Testis (tissue), 3 donors: ENCODE measurements around the gene ALAS1. TPM values are rescaled to one million over a fixed set of nuclear protein-coding genes. Genes with fewer than 3 reads are reported as not detected.

ENCODE experiments used
- DNase-seq: peaks from one replicate; pipeline ENCODE4 v3.0.0-alpha.2; 2019
- H3K27ac ChIP-seq, 2 donors: fragments of 200-600 bp; sonication (generic); one replicate each; pipeline ENCODE4 v1.5.1; 2019
- H3K27me3 ChIP-seq: fragments of 200-600 bp; sonication (generic); one replicate; pipeline ENCODE4 v1.5.1; 2019
- H3K36me3 ChIP-seq: fragments of 200-600 bp; sonication (generic); one replicate; pipeline ENCODE4 v1.5.1; 2017; ENCODE audit warnings: low read depth; ENCODE audit errors: missing control alignments
- H3K4me1 ChIP-seq: fragments of 200-600 bp; sonication (generic); one replicate; pipeline ENCODE4 v1.5.1; 2019
- H3K4me3 ChIP-seq, 2 donors: fragments of 200-600 bp; sonication (generic); one replicate each; pipeline ENCODE4 v1.5.1; 2017 to 2019
- H3K9me3 ChIP-seq: fragments of 200-600 bp; sonication (generic); one replicate; pipeline ENCODE4 v1.5.1; 2017
- POLR2A ChIP-seq: fragments of 450-650 bp; IDR thresholded peaks from one replicate; pipeline ENCODE4 v1.6.1; 2017; ENCODE audit warnings: antibody characterized with exemption, mild to moderate bottlenecking, moderate library complexity
- WGBS, 2 donors: methylation state at CpG; one replicate each; pipeline ENCODE4 v1.1.5; 2018; 5-methylcytosine and 5-hydroxymethylcytosine counted together
- intact Hi-C: fragments of 100-400 bp; cut with DNase I; formaldehyde crosslinking; loops from one replicate; pipeline ENCODE4 v1.15.1; 2023; ENCODE audit warnings: low total_unique reads
- polyA plus RNA-seq: library from polyadenylated mRNA; stranded (reverse); fragments of 350-450 nt; fragmentation: Illumina TruSeq; extraction: RNeasy Lipid Tissue Mini Kit (QIAGEN cat#74804); gene quantifications from one replicate; pipeline ENCODE4 v1.2.3, GENCODE V29; 2014; ENCODE audit warnings: low read depth, low replicate concordance; ENCODE audit not compliant: insufficient read depth
- total RNA-seq, 2 donors: library from RNA; depleted of rRNA; stranded (reverse); fragments of >200 nt; gene quantifications; one replicate each; pipeline ENCODE4 v1.2.3, GENCODE V29; 2016
- TF ChIP-seq, protein P1 (sequence below), 3 experiments: fragments of 450-650 bp in 2 of 3; fragments of 200-600 bp in 1 of 3; sonication (generic) in 1 of 3; IDR thresholded peaks; one replicate each; pipeline ENCODE4 v1.5.1; 2016 to 2019; ENCODE audit warnings: antibody characterized with exemption in 3 of 3, mild to moderate bottlenecking in 2 of 3, moderate library complexity in 1 of 3

ALAS1 gene
- total and polyA plus RNA-seq, 3 donors from 2014 or later, result 49.9 to 54.2 (median 51.4) TPM

DNA sequence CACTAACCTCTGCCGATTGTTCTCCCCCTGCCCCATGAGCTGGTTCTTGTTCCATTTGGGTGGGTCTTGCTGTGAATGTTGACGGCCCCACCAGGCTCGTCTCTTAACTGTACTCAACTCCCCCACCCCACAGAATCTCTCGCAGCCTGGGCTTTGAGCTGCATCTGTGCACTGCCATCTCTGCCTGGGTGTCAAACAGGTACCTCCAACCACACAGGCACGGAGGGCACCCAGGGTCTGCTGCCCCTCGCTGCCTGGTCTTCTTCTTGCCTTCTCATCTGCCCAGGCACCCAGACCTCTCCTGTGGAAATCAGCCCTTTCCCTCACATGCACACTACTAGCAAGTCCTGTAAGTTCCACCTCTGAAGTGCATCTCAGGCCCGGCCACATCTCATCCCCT is 17.4 kb downstream of the ALAS1 start:
- no peaks in the 10 kb centered on the region for H3K36me3 ChIP-seq
- H3K4me3 ChIP-seq, result no peak overlapping the region
- no peak for TF ChIP-seq POLR2A
- TF ChIP-seq, protein P1, sequence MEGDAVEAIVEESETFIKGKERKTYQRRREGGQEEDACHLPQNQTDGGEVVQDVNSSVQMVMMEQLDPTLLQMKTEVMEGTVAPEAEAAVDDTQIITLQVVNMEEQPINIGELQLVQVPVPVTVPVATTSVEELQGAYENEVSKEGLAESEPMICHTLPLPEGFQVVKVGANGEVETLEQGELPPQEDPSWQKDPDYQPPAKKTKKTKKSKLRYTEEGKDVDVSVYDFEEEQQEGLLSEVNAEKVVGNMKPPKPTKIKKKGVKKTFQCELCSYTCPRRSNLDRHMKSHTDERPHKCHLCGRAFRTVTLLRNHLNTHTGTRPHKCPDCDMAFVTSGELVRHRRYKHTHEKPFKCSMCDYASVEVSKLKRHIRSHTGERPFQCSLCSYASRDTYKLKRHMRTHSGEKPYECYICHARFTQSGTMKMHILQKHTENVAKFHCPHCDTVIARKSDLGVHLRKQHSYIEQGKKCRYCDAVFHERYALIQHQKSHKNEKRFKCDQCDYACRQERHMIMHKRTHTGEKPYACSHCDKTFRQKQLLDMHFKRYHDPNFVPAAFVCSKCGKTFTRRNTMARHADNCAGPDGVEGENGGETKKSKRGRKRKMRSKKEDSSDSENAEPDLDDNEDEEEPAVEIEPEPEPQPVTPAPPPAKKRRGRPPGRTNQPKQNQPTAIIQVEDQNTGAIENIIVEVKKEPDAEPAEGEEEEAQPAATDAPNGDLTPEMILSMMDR (IDR thresholded peaks at IDR 0.05), result no peak
- H3K4me1 ChIP-seq, result peaks cover 9% of the 10 kb centered on the region
- no peaks in the 10 kb centered on the region for H3K27me3 ChIP-seq
- no peaks in the 10 kb centered on the region for H3K9me3 ChIP-seq
- 86 to 91% methylated on average over 7 of the region's 7 CpGs for WGBS, 2 donors
- no peak for DNase-seq
- intact Hi-C loops, result no loop called here
- no peak overlapping the region for H3K27ac ChIP-seq

DNA sequence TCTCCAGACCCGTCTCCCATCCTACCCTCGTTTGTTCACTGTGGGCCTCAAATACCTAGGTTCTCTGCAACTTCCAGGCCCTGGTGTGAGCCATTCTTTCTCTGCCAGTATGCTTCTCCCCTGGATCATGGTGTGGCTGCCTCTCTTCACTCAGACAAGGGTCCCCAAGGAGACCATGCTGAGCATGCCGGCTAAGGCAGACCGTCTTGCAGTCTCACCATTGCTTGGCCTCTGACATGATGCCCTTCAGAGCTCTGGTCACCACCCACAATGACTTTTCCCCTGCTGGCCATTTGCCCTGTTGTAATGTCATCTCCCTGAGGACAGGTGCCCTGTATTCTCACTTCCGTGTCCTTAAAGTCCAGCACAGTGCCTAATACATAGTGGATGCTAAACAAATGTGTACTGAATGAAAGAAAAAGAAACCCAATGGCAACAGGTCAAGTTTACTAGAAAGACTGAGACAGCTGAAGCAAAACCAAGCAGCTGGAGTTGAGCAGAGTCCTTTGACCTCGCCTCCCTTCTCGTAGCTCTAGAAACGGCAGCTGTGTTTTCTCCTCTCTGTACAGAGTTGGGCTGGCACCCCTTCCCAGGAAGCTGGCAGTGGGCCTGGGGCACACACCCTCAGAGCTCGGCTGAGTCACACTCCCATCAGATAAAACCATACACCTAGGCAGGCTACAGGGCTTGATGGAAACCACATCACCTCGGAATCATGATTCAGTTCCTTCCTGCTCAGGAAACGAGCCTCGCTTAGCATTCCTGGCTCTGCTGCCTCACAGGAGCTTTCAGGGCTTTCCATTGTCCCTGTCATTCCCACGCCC is 18.8 kb downstream of the ALAS1 start:
- Histone ChIP-seq H3K36me3 (no peaks in the 10 kb centered on the region), H3K27me3 (no peaks in the 10 kb centered on the region), H3K4me3 (no peak overlapping the region), H3K9me3 (no peaks in the 10 kb centered on the region), H3K4me1 (peaks cover 9% of the 10 kb centered on the region), H3K27ac (no peak overlapping the region)
- 56 to 57% methylated on average over 13 of the region's 13 CpGs for WGBS, 2 donors
- TF ChIP-seq POLR2A, result no peak
- TF ChIP-seq, protein P1 (IDR thresholded peaks at IDR 0.05), result no peak
- no peak for DNase-seq
- intact Hi-C loops, result no loop called here

DNA sequence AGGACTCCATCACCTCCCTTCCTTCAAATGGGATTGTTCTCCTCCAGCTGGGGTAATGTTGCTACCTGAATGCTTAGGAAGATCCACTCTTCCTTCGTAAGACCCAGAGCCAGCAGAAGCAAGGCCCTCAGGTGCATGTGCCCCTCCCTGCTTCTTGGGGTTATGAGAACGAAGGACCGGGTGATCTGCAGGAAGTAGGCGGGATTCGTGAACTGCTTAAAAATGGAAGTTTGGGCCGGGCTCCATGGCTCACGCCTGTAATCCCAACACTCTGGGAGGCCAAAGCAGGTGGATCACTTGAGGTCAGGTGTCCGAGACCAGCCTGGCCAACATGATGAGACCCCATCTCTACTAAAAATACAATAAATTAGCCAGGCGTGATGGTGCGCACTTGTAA is 19.4 kb downstream of the ALAS1 start:
- peaks cover 15% of the 10 kb centered on the region for H3K4me1 ChIP-seq
- 72 to 88% methylated on average over 10 of the region's 10 CpGs for WGBS, 2 donors

DNA sequence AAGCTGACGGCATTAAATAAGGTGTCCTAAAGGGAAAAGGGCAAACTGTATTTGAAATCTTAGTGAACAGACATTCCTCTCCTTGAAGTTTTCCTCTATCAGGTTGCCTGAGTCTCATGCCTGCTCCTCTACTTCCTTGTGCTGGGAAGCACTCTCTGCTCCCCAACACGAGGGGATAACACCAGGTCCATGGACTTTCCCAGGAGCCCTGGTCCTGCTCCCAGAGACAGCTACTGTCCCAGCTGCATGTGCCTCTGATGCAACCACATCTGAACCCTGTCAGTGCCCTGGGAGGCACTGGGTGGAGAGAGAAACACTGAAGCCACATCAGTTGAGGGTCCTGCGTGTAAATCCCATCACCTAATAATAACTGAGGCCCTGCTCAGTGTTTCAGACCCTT is 20.1 kb downstream of the ALAS1 start:
- DNase-seq, result no peak
- TF ChIP-seq POLR2A, result no peak
- TF ChIP-seq, protein P1 (IDR thresholded peaks at IDR 0.05), result no peak
- no peaks in the 10 kb centered on the region for H3K9me3 ChIP-seq
- H3K4me3 ChIP-seq, result no peak overlapping the region
- H3K27ac ChIP-seq, result no peak overlapping the region
- intact Hi-C loops, result no loop called here
- H3K27me3 ChIP-seq, result no peaks in the 10 kb centered on the region
- H3K36me3 ChIP-seq, result no peaks in the 10 kb centered on the region
- H3K4me1 ChIP-seq, result peaks cover 16% of the 10 kb centered on the region
- 85 to 88% methylated on average over 3 of the region's 3 CpGs for WGBS, 2 donors

More for the DNA sequence above, 19.4 kb downstream of the ALAS1 start:
- TF ChIP-seq, protein P1 (IDR thresholded peaks at IDR 0.05), result no peak
- no peak for TF ChIP-seq POLR2A
- H3K36me3 ChIP-seq, result no peaks in the 10 kb centered on the region
- intact Hi-C loops, result no loop called here
- no peak overlapping the region for H3K4me3 ChIP-seq
- no peak for DNase-seq
- no peaks in the 10 kb centered on the region for H3K9me3 ChIP-seq
- H3K27me3 ChIP-seq, result no peaks in the 10 kb centered on the region
- no peak overlapping the region for H3K27ac ChIP-seq

DNA sequence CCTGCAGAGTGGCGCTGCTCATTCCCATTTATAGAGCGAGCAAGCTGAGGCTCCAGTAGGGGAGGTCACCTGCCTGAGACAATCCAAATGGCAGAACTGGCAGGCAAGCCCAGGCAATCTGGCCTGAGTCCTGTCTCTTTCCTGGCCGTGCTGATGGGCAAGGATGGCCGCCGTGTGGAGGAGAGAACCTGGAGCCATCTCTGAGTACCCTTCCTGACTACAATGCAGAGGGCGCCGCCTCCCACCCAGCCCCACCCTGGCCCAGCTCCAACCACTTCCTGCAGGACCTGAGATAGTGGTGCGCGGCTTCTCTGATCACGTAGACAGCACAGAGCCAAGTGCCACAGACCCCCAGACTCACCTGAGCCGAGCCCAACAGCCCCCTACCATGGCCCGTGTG is 20.5 kb downstream of the ALAS1 start:
- Histone ChIP-seq H3K4me1 (peaks cover 16% of the 10 kb centered on the region), H3K9me3 (no peaks in the 10 kb centered on the region), H3K36me3 (no peaks in the 10 kb centered on the region), H3K27me3 (no peaks in the 10 kb centered on the region), H3K27ac (no peak overlapping the region), H3K4me3 (no peak overlapping the region)
- intact Hi-C loops, result no loop called here
- TF ChIP-seq, protein P1 (IDR thresholded peaks at IDR 0.05), result no peak
- TF ChIP-seq POLR2A, result no peak
- 74 to 80% methylated on average over 1 to 12 of the region's 12 CpGs for WGBS, 2 donors
- DNase-seq, result no peak
